Keratinocyte (primary cell): ENCODE measurements around the gene ERCC3.

ENCODE experiments used
- CTCF ChIP-seq, 3 experiments: IDR thresholded peaks in 1 of 3; conservative IDR thresholded peaks in 1 of 3; optimal IDR thresholded peaks in 1 of 3; 2 replicates in 2 of 3; 3 replicates in 1 of 3; pipeline versions ENCODE3 to v1.5.1; 2011; ENCODE audit warnings: low read length in 3 of 3, mild to moderate bottlenecking in 3 of 3, moderate library complexity in 2 of 3, control low read depth in 1 of 3, inconsistent platforms in 1 of 3; ENCODE audit not compliant: insufficient read depth in 2 of 3; ENCODE audit errors: extremely low read depth in 1 of 3
- EZH2 ChIP-seq: IDR thresholded peaks from one replicate; pipeline ENCODE4 v1.6.1; 2012; ENCODE audit warnings: inconsistent platforms, mild to moderate bottlenecking, low read length, moderate library complexity

- no peak for TF ChIP-seq CTCF (optimal IDR thresholded peaks at IDR 0.05 in 1 of 3, IDR thresholded peaks at IDR 0.05 in 1 of 3, conservative IDR thresholded peaks at IDR 0.05 in 1 of 3; ENCODE audit: extremely low read depth in 1 of 3, insufficient read depth in 2 of 3, low read length in 3 of 3)
- TF ChIP-seq EZH2: no peak
These were observed 36.8 kb upstream of the ERCC3 start for GRCh38 chr2:127330753-127331152.
